ENCODE results near the gene CFAP68. TPM values are rescaled to one million over a fixed set of nuclear protein-coding genes. Genes with fewer than 3 reads are reported as not detected.

CFAP68 gene, protein sequence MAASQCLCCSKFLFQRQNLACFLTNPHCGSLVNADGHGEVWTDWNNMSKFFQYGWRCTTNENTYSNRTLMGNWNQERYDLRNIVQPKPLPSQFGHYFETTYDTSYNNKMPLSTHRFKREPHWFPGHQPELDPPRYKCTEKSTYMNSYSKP
- 10 to 100 TPM in 1 of 4 donors, 1 to 10 TPM in 2, under 1 TPM in 1; 0.29 to 22.8 (median 4.2) TPM for total RNA-seq

DNA sequence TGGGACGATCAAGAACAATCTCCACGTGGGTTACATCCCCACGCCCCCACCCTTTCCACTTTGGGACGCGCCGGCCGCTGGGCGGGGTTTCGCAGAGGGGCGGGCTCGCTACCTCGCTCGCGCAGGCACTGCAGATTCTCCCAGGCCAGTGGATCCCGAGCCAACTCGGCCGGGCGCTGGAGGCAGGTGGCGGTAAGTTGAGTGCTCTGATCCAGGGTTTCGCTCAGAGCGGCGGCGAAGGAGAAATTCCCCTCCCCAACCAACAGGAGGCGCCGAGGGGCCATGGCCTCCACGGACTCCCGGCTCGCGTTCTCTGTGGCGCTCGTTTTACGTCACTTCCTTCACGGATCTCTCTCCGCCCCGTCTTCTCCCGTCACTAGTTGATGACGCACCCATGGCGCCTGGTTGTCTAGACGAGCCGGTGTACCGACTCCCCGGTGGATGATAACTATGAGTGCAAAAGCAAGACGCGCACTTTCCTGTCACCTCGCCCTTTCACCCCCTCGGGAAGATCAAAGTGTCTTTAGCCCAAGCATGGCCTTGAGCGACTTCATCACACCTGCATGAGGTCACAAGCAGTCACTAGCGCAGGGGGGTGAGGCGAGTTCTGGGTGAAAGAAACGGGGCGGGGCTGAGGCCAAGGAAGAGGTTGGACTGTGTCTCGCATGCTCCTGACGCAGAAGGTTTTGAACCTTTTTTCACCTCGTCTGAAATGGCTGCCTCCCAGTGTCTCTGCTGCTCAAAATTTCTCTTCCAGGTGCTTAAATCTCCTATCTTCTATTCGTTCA lies at the start of gene CFAP68, which contains the start of gene FDXACB1:
Gene CFAP68, plus strand, starts transcription at position 693 of the 788 bp plus-strand sequence. Its CDS starts 20 bp downstream, at position 713.
Gene FDXACB1, minus strand, starts transcription at position 317 of the 788 bp plus-strand sequence. Its CDS starts 33 bp downstream, at position 284.
- Histone ChIP-seq H3K36me3 (no peaks in the 10 kb centered on the region), H3K4me3 (peak within 1 kb of the TSS; percentile 59 to 76), H3K27ac (peak within 1 kb of the TSS; percentile 96), H3K27me3 (no peaks in the 10 kb centered on the region), H3K9me3 (no peaks in the 10 kb centered on the region), H3K4me1 (peaks cover 0 to 6% of the 10 kb centered on the region in 2 donors)
- intact Hi-C loops (cut with DNase I; ENCODE audit: low total_unique reads): loop anchor here (10.0 kb wide), 2 partner anchors 56 to 206 kb away; partner anchors contain the start of genes DIXDC1, SDHD and TIMM8B
- TF ChIP-seq CTCF (IDR thresholded peaks at IDR 0.05): peak; percentile 97 to 99 (median 98)
- TF ChIP-seq POLR2A (IDR thresholded peaks at IDR 0.05): peak; percentile 65 to 86
- peak; percentile 96 to 98 for DNase-seq

DNA sequence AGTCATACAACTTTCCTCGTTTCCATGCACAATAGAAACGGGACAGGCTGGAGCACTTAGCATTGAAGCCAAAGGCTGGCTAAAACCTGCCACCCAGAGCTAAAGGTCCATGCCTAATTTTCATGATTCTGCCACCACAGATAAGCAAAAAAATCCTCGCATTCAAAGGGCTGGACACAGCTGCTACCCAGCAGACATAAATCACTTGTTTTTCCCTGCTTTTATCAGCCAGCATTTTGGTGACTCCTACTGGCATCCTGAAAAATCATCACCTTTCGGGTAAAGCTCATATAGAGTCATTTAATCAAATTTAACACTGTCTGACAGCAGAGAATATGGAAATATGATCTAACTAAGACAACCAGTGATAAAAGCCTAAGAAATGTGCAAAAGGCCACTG lies 45.8 kb upstream of the CFAP68 start:
- H3K9me3 ChIP-seq: no peaks in the 10 kb centered on the region
- no peaks in the 10 kb centered on the region for H3K27me3 ChIP-seq
- no peaks in the 10 kb centered on the region for H3K4me1 ChIP-seq
- H3K27ac ChIP-seq: no peak overlapping the region
- no peaks in the 10 kb centered on the region for H3K36me3 ChIP-seq
- no peak for DNase-seq
- no peak for TF ChIP-seq POLR2A (IDR thresholded peaks at IDR 0.05)
- TF ChIP-seq CTCF (IDR thresholded peaks at IDR 0.05): peak in 1 of 4 experiments; percentile 11
- intact Hi-C loops (cut with DNase I; ENCODE audit: low total_unique reads): loop anchor here (10.0 kb wide), 2 partner anchors 59 to 259 kb away; no protein-coding TSS in a partner anchor
- no peak overlapping the region for H3K4me3 ChIP-seq

- no peaks in the 10 kb centered on the region for H3K9me3 ChIP-seq
- no peak for TF ChIP-seq CTCF (IDR thresholded peaks at IDR 0.05)
- no peak for TF ChIP-seq POLR2A (IDR thresholded peaks at IDR 0.05)
- H3K36me3 ChIP-seq: no peaks in the 10 kb centered on the region
- no peak overlapping the region for H3K27ac ChIP-seq
- intact Hi-C loops (cut with DNase I; ENCODE audit: low total_unique reads): loop anchor here (10.0 kb wide), 2 partner anchors 60 to 260 kb away; no protein-coding TSS in a partner anchor
- no peaks in the 10 kb centered on the region for H3K27me3 ChIP-seq
- H3K4me3 ChIP-seq: no peak overlapping the region
- no peaks in the 10 kb centered on the region for H3K4me1 ChIP-seq
- DNase-seq: no peak
These were observed 44.7 kb upstream of the CFAP68 start for GRCh38 chr11:111834432-111835163.

DNA sequence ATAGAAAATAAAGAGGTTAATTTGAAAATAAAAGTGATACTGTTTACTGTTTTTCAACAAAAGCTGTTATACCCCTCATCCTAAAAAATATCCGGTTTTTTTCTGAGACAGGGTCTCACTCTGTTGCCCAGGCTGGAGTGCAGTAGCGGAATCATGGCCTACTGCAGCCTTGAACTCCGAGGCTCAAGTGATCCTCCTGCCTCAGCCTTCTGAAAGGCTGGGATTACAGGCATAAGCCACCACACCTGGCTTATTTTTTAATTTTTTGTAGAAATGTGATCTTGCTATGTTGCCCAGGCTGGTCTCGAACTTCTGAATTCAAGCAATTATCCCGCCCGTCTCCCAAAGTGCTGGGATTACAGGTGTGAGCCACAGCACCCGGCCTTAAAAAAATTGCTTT lies 43.7 kb upstream of the CFAP68 start:
- Histone ChIP-seq H3K27me3 (no peaks in the 10 kb centered on the region), H3K4me3 (no peak overlapping the region), H3K36me3 (no peaks in the 10 kb centered on the region), H3K9me3 (no peaks in the 10 kb centered on the region), H3K27ac (no peak overlapping the region), H3K4me1 (peaks cover 0 to 3% of the 10 kb centered on the region in 2 donors)
- DNase-seq: no peak
- TF ChIP-seq POLR2A (IDR thresholded peaks at IDR 0.05) (no peak), CTCF (IDR thresholded peaks at IDR 0.05) (no peak)
- intact Hi-C loops (cut with DNase I; ENCODE audit: low total_unique reads): loop anchor here (10.0 kb wide), 2 partner anchors 61 to 261 kb away; no protein-coding TSS in a partner anchor

Data from uterus (tissue), 4 donors.